Islet of Langerhans (tissue), 1 donor: Measurements from ENCODE around the gene PADI4.
"Not testable (repeated sequence)": the region's sequence is repeated elsewhere in the genome, so short reads cannot be mapped to it uniquely, and the experiment has no call there.

Source experiments
- FAIRE-seq: peaks from one replicate; lab custom pipeline; 2011; peaks lifted over from hg19 to GRCh38; lab: Jason Lieb, UNC

The PADI4 gene

DNA sequence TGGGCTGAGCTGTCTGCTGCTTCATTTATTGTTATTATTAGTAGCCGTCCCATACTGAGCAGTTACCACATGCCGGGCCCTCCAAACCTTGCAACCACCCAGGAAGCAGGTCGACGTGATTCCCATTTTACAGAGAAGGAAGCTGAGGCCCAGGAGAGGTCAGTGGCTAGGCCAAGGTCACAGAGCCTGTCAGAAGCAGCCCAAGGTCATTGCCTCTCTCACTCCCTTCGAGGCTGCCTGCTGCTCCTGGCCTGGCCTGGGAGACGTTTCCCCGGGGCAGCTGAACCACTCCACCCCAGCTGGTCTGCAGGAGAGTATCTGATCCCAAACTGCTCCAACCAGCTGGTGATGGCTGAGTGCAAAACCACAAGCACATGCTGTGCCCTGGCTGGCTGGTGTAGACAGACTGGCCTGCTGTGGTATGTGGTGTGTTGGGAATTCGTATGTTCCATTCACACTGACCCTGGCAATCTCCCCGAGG is 6.5 kb downstream of the PADI4 start:
- no peak for FAIRE-seq

DNA sequence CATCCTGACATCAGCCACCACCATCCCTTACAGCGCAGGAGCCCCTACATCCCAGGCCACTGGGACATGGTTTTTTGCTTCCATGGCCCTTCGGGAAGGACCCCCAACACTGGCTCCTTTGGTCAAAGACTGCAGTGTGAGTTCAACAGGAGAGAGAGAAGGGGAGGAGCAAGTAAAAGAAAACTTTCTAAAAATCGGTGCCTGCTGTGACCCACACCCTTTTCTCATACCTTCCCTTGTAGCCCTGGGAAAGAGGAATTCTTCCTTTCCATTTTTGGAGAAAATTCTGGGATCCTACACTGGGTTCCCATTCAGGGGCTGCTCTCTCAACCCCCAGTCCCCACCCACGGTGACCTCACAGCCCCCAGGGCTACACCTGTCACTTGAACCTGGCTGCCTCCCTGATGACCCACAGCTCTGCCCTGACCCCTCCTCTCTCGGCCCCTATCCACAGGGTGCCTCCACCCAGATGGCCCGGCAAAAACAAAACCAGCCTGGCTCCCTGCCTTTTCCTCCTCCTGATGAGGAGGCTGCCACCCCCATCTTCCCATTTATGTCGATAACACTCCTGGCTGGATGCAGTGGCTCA is 7.6 kb downstream of the PADI4 start:
- no peak for FAIRE-seq

DNA sequence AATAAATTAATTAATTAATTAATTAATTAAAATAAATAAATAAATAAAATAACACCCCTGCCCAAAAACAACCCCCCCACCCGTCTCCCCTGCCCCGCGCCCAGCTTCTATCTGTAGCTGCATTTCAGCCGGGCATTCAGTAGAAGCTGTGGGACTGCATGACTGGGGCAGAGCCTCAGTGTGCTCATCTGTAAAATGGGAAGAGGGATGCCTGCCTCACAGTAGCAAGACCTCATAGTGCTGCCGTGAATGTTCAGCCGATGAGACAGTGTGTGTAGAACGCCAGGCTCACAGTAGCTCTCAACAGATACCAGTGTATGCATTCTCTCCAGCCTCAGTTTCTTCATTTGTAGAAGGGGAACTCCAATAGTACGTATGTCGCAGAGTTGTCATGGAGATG is 8.7 kb downstream of the PADI4 start:
- no peak for FAIRE-seq

DNA sequence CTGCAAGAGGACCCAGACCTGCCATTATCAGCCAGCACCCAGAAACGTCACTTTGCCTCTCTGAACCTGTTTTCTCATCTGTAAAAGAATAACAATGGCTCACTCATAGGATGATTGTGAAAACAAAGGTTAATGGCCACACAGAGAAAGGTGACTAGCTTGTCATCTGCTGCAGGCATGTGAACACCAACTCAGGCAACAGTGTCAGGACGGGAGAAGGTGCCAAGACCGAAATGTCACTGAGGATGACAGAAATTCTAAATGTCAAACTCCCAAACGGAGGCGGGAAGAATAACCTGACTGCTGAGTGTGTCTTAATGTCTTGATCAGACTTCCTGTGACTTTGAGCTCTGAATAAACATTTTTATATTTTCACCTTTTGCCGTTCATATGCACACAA is 10.3 kb downstream of the PADI4 start:
- FAIRE-seq, result no peak

DNA sequence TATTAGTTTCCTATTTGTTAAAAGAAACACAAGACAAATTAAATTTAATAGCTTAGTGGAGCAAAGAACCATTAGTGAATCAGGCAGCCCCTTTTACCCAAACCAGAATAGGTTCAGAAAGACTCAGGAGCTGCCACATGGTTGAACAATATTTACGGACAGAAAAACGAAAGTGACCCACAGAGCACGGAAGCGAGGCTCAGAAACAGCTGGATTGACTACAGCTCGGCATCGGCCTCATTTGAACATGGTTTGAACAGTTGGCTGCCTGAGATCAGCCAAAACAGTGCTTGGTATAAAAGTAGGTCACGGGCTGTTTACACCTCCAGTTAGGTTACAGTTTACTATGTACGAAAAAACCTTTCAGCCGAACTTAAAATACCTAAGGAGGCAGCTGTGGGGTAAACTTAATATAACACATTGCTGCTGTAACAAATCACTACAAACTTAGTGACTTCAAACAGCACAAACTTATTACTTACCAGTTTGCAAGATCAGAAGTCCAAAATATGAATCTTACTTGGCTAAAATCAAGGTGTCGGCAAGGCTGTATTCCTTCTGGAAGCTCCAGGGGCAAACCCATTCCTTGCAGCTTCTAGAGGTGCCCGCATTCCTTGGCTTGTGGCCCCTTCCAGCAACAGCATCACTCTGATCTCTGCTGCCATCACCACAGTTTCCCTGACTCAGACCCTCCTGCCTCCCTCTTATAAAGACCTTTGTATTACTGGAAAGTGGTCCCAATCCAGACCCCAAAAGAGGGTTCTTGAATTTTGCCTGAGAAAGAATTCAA is 11.8 kb downstream of the PADI4 start:
- no peak for FAIRE-seq

DNA sequence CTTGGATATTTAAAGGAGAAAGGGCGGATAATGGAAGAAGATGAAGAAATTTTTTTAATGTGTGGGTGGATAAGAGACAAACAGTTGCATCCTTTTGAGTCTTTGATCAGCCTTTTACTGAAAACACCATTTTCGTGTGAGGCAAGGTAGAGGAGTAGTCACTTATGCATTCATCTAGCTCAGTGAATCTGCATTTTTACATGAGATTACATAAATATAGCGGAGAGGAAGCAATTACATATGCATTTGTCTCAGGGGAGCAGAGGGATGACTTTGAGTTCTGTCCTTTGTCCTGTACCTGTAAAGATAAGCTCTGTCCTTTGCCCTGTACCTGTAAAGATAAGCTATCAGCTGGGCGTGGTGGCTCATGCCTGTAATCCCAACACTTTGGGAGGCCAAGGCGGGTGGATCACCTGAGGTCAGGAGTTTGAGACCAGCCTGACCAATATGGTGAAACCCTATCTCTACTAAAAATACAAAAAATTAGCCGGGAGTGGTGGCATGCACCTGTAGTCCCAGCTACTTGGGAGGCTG is 13.9 kb downstream of the PADI4 start:
- not testable (repeated sequence) for FAIRE-seq

DNA sequence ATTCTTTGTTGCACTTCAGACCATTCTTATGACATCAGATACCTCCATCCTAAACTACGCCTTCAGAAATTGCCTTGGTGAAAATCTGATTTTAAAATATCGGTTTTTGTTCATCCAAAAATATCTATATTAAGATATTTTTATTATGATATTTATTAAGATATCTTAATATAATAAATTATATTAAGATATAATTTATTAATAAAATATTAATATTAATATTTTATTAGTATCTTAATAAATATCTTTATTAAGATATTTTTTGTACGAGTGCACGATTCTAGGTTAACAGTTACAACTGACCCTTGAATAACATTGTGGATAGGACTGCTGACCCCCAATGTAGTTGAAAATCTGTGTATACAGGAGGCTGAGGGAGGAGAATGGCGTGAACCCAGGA is 20.9 kb downstream of the PADI4 start:
- no peak for FAIRE-seq

DNA sequence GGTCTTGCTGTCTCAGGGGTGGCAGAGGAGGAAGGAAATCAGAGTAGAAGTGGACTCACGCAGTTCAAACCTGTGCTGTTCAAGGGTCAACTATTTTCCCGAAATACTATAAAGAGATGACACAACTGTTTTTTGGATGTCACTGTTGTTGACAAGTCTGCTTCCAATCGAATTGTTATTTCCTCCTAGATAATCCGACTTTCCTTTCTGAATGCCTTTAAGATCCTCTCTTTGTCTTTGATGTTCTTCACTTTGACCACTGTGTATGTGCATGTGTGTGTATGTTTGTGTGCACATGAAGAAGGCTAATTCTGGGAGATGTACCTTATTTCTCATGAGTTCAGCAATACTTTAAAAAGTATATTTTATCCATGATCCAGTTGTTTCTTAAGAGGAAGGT is 21.6 kb downstream of the PADI4 start:
- no peak for FAIRE-seq

DNA sequence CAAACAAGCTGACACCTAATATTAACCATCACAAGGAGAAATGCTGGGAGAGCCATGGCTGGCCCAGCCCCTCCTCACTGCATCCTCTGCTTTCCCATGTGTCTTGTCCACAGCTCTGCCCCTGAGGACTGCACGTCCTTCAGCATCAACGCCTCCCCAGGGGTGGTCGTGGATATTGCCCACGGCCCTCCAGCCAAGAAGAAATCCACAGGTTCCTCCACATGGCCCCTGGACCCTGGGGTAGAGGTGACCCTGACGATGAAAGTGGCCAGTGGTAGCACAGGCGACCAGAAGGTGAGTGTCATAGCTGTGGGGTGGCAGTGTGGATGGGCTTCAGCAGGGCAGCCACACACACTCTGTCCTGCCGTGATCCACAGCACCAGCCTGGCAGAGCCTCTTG is 22.9 kb downstream of the PADI4 start:
- no peak for FAIRE-seq

DNA sequence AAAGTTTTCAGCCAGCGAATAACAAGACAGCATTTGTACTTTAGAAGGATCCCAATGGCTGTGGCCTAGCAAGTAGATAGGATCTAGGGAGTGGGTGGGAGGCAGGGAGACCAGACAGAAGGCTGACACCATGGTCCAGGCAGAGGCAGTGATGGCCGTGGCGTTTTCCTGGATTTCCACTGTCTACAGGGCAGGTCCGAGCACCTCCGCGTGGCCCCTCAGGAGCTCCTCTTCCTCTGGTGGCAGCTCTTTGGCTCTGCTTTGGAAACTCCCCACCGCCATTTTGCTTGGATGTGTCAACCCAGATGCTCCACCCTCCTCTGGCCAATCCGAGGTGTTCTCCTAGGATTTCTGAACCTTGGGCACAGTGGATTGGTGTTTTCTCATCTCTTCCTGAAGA is 25.1 kb downstream of the PADI4 start:
- no peak for FAIRE-seq

DNA sequence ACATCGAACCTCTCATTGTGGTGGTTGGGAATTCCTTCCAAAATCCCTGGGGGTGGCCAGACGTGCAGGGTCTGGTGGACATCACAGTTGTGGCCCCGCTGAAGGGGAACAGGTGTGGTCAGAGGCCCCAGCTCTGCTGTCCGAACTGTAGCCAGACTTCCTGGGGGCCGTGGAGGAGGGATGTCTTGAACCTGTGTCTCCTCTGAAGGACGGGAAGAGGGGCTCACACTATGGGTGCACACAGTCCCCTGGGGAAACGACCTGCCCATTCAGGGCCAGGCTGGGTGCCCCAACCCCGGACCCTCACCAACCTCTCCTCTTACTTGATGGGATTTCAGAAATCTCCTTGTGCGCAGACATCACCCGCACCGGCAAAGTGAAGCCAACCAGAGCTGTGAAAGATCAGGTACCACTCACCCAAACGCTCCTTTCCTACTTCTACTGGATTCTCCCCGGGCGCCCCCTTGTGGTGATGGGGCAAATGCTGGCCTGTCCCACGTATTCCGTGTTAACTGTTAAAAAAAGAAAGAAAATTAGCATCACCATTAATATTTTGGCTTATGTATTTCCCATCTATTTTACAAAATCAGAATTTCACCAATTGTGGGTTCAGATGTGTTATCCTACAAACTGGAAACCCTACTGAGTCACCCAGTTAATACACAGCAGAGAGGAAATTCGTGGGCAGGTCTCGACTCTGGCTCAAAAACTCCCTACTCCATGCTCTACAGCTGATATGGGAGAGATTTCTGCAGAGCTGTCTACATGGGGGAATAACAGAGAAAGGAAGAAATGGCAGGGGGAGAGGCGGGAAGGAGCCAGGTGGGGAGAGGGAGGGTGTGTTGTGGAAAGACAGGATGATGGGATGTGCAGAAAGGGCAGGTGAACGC is 28.1 kb downstream of the PADI4 start:
- no peak for FAIRE-seq

DNA sequence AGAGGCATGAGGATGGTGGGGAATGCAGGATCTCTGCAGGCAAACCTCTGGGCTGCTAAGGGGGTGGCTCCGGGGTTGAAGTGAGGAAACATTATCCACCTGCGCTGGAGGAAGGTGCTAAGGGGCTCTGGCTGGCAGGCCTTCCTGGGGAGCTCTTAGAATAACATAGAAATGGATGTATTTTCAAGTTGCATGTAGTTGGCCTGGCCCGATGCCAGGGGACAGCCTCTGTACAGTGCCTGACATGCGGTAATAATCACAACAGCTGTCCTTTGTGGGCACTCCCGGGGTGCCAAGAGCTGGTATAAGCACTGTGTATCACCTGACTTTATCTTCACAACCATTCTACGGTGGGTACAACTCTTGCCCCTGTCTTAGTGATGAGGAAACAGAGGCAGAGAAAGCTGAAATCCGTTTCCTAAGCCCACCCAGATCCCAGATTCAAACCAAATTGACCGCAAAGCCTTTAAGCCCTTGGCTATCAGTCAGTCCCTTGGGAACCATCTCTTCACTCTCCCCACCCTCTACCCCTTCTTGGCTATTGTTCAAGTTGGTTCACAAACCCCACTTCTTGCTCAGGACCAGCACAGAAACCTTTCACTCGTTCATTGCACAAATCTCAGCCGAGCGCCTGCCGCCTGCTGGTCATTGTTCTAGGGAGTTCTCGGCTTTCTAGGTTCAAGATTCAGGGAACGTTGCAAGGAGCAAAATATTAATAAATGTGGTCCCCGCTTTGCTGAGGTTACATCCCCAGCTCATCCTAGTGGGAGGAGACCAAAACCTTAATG is 30.9 kb downstream of the PADI4 start:
- FAIRE-seq, result no peak

DNA sequence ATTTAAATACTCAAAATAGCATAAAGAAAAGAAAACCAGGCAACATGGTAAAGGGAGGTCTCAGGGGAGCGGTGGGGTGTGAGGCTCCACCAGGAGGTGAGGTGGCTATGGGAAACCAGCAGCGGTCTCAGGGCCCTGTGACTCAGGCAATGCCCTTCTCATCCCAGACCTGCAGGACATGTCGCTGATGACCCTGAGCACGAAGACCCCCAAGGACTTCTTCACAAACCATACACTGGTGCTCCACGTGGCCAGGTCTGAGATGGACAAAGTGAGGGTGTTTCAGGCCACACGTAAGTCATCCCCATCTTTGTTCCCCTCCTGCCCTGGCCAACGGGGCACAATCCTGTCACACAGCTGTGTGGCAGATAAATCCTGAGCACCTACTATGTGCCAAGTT is 31.5 kb downstream of the PADI4 start:
- FAIRE-seq, result no peak

DNA sequence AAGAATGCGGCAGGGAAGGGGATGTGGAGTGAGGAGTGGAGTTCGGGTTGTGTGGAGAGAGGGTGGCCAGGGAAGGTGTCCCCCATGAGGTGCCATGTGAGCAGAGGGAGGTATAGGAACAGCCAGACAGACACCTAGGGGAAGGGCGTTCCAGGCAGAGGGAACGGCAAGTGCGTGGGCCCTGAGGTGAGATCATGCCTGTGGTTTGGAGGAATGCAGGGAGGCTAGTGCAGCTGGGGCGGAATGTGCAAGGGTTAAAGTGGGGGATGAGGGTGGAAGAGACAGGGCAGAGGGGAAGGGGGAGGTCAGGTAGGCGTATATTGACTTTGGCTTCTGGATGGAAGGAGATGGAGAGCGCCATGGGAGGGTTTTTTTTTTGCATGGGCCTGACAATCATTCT is 32.4 kb downstream of the PADI4 start:
- no peak for FAIRE-seq

DNA sequence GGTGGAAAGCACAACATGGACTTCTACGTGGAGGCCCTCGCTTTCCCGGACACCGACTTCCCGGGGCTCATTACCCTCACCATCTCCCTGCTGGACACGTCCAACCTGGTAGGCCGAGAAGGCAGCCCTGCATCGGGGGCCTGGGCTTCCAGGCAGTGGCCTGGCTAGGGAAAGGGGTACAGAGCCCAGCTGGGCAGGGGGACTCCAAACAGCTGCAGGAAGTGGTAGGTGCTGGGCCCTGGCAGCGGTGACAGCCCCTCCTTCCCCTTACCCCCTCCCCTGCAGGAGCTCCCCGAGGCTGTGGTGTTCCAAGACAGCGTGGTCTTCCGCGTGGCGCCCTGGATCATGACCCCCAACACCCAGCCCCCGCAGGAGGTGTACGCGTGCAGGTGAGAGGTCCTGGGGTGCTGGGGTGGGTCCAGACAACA is 34.0 kb downstream of the PADI4 start:
- FAIRE-seq, result no peak

DNA sequence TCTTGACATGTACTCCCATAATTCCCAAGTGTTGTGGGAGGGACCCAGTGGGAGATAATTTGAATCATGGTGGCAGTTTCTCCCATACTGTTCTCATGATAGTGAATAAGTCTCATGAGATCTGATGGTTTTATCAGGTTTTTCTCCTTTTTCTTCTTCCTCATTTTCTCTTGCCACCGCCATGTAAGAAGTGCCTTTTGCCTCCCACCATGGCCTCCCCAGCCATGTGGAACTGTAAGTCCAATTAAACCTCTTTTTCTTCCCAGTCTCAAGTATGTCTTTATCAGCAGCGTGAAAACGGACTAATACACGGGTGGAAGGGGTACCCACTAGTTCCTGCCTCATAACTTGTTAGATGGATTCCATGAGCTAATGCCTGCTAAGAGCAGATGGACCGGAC is 37.5 kb downstream of the PADI4 start:
- not testable (repeated sequence) for FAIRE-seq

DNA sequence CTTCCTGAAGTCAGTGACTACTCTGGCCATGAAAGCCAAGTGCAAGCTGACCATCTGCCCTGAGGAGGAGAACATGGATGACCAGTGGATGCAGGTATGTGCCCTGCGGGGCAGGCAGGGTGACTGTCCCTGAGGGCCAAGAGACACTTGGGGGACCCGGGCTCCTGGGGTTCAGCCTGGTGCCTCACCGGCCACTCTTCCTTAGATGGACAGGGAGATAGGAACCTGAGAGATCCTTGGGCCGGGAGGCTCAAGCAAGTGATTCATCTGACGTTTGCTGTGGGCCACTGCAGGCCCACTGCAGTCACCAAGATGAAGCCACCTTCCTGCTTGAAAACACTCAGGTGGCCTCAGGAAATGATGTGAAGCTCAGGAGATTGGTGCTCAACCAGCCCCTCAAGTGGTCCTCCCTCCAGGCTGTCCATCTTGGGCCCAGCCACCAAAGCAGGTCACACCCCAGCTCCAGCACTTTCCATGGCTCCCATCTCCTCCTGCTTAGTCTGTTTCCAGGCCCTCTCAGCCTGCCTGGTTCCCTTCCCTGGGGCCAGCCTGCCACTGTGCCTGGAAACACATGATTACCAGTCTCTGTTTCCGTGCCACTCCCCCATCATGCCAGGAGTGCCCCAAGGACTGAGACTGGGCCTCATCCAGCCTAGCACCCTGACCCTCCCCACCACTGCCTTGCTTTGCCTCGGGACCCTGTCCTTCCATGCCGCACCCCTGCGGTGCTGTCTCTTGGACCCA is 38.2 kb downstream of the PADI4 start:
- no peak for FAIRE-seq

DNA sequence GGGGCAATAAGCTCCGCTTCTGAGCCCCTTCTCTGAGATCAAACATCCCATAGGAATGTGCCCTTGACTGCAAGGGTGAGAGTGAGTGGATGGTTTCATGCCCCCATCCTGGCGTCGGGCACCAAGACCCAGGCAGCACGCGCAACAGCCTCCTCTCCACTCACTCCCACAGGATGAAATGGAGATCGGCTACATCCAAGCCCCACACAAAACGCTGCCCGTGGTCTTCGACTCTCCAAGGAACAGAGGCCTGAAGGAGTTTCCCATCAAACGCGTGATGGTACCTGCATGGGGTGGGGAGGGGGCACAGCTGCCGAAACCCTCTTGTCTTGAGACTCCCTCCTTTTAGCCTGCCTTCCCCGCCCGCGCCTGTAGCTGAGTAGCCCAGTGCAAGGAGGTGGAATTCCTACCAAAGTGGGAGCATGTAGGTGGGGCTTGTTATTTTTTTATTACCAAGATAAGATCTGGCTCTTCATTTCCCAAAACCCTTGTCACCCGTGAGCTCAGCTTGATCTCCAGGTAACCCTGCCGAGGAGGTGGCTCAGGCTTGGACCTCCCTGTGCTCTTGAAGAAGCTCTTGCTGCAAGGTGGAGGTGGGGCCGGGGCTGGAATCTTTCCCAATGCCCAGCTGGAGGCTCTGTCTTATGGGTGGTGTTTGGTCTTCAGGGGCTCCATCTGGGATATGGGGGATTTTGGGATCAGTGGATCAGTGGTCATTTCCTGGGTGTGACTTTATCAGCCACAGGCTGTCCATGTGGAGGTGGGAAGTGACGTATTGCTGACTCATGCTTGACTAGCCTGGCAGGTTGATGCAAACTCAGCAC is 40.0 kb downstream of the PADI4 start:
- no peak for FAIRE-seq

DNA sequence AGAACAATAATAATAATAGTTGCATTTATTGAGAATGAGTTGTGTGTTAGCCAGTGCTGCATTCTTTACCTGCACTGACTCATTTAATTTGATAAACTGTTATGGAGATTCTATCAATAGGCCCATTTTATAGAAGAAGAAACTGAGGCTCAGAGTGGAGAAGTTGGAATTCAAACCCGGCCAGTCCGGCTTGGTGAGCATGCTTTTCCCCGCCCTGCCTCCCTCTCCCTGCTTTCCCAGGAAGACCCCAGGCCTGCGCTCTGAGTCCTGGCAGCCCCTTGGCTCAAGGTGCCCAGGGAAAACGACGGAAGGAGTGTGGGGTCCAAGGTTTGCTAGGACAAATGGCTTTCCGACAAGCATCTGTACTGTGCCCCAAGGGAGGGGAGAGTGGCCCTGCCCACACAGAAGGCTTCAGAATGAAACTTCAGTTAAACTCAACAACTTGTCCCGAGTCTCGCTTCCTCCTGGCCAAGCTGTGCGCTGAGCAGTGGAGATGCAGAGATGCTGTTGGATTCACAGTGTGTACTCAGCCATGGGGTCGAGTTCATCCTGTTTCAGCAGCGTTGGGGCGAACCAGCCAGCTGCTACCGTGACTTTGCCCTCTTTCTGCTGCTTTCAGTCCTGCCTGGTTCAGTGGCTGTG is 40.7 kb downstream of the PADI4 start:
- FAIRE-seq, result no peak

DNA sequence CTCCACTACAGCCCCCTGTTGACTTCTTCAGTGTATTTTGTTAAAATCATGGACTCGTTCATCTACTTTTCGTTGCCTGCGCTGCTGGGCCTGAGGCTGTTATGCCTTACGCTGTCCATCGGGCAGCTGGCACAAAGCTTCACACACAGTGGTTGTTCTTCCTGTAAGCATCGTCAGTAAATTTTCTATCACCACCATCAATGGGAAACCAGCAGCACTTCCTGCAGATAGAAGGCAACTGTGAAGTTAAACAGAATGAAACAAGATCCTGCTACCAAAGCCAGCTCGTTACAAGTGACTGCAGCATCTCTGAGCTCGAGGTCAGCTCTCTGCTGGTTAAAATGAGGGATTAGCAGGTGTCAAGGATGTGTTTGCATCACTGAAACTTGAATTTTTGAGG is 42.1 kb downstream of the PADI4 start:
- FAIRE-seq, result no peak
